ENCODE measurements around the gene MAPK8.

DNA sequence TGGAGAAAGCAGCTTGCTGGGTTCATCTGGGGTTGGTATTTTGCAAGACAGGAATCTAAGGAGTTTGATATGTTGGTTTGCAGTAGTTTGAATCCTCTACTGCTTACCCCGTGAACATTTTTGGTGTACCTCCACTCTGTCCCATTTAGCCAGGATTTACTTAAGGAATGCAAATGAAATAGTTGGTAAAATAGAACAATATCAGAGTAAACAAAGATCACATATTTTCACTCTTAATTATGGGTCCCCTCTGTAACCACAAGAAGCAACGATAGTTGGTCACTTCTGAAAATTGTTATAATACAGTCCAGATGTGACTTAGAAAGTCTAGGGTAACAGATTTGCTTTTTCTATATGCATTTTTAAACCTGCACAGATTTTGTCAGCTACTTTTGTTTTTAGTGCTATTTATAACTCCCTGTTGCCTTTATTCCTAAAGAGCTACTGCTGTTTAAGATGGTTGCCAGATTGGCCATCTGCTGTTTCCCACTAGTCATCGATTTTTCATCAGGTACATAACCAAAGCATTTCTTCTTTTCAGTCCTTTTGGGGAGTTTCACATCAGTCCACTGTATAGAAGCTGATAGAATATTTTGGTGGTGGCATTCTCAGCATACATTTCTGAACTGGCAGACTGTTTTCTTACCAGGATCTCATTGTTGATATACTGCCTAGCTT is 37.6 kb downstream of the MAPK8 start:
- no peak for TF ChIP-seq BHLHE40 (IDR thresholded peaks at IDR 0.05; ENCODE audit: borderline replicate concordance)
- TF ChIP-seq ELF4 (IDR thresholded peaks at IDR 0.05), result no peak
- TF ChIP-seq FOXM1 (IDR thresholded peaks at IDR 0.05; ENCODE audit: borderline replicate concordance), result no peak
- TF ChIP-seq SUZ12 (IDR thresholded peaks at IDR 0.05), result no peak
- TF ChIP-seq SP1 (IDR thresholded peaks at IDR 0.05), result no peak
- TF ChIP-seq LEF1 (IDR thresholded peaks at IDR 0.05; ENCODE audit: borderline replicate concordance), result no peak
- TF ChIP-seq HDGF (IDR thresholded peaks at IDR 0.05; ENCODE audit: borderline replicate concordance), result no peak
- no peak for TF ChIP-seq FOXA1 (IDR thresholded peaks at IDR 0.05)
- no peak for TF ChIP-seq CTBP1 (IDR thresholded peaks at IDR 0.05; ENCODE audit: borderline replicate concordance)
